Measurements from ENCODE around the gene CRELD1. TPM values are rescaled to one million over a fixed set of nuclear protein-coding genes. Genes with fewer than 3 reads are reported as not detected.

CRELD1 gene
- total and polyA plus RNA-seq, 9 of the 15 experiments (the other 6 are each of a cell fraction or from before 2014, with no cell fraction given): 3.3 to 25.8 (median 16.5) TPM

GRCh38 chr3:9884555-9885165 lies 49.0 kb upstream of the CRELD1 start (continued):
- no peak for TF ChIP-seq ZNF609 (CRISPR knock-in tag; IDR thresholded peaks at IDR 0.05; ENCODE audit: borderline replicate concordance)
- no peak; the same call in 1 of the 2 replicates for TF ChIP-seq NKRF (IDR thresholded peaks at IDR 0.05; ENCODE audit: borderline replicate concordance)
- 0 out of 2 replicates have a peak, but pooled peaks have one; percentile 23 for TF ChIP-seq TRIM28 (IDR thresholded peaks at IDR 0.05)
- no peak for TF ChIP-seq FOXO4 (CRISPR knock-in tag; IDR thresholded peaks at IDR 0.05)
- peak; percentile 69; the same call in 1 of the 2 replicates for TF ChIP-seq POLR2AphosphoS5 (IDR thresholded peaks at IDR 0.05; ENCODE audit: control insufficient read depth, insufficient read depth, low read depth, low read length)
- TF ChIP-seq TAF15 (IDR thresholded peaks at IDR 0.05; ENCODE audit: low read depth, low read length): no peak
- no peak for TF ChIP-seq ZEB2 (IDR thresholded peaks at IDR 0.05)
- TF ChIP-seq ZNF324 (CRISPR knock-in tag; IDR thresholded peaks at IDR 0.05): no peak
- no peak for TF ChIP-seq ZNF212 (CRISPR knock-in tag; IDR thresholded peaks at IDR 0.05)
- no peak for TF ChIP-seq SNAPC5 (CRISPR knock-in tag; IDR thresholded peaks at IDR 0.05)
- TF ChIP-seq CTBP1 (IDR thresholded peaks at IDR 0.05; ENCODE audit: borderline replicate concordance): peak; percentile 87
- peak; percentile 62 to 74; a peak in 3 of 4 replicates for TF ChIP-seq KDM1A (IDR thresholded peaks at IDR 0.05)
- no peak for TF ChIP-seq GABPB1 (CRISPR knock-in tag; IDR thresholded peaks at IDR 0.05)
- 0 out of 2 replicates have a peak, but pooled peaks have one; percentile 32 for TF ChIP-seq GTF2E2 (tag; IDR thresholded peaks at IDR 0.05)
- TF ChIP-seq CBX8 (IDR thresholded peaks at IDR 0.05; ENCODE audit: borderline replicate concordance, extremely low read depth, low read depth, low read length, poor library complexity, severe bottlenecking): no peak
- no peak for TF ChIP-seq NFIX (CRISPR knock-in tag; IDR thresholded peaks at IDR 0.05; ENCODE audit: low read depth)
- no peak for TF ChIP-seq ZNF586 (CRISPR knock-in tag; conservative IDR thresholded peaks at IDR 0.05)
- TF ChIP-seq ZBTB7A (IDR thresholded peaks at IDR 0.05; ENCODE audit: borderline replicate concordance, control insufficient read depth, low read depth, low read length): no peak
- TF ChIP-seq SMARCC2 (IDR thresholded peaks at IDR 0.05; ENCODE audit: low read depth): peak; percentile 62
- no peak for TF ChIP-seq PHB (CRISPR knock-in tag; IDR thresholded peaks at IDR 0.05)
- TF ChIP-seq STAG1 (CRISPR knock-in tag; IDR thresholded peaks at IDR 0.05; ENCODE audit: borderline replicate concordance): no peak
